ENCODE measurements around the gene SAGE1.
"Not testable (repeated sequence)": the region's sequence is repeated elsewhere in the genome, so short reads cannot be mapped to it uniquely, and the experiment has no call there.

SAGE1 gene

GRCh38 chrX:135893294-135893817 lies at the start of gene SAGE1, which contains the start of gene CT45A10:
Gene SAGE1 (plus strand): TSS chrX:135893716. CDS start chrX:135896243, 2,527 bp downstream.
Gene CT45A10 (minus strand): TSS chrX:135893444. CDS start chrX:135885344, 8,100 bp downstream.
- DNase-seq, result no peak
- in situ Hi-C loops (cut with HindIII; ENCODE audit: low pct_ligation_motif_present, low pct_unique_long_range_greater_than_20kb, low sequenced_read_pairs), result no loop called here

- in situ Hi-C loops (cut with HindIII; ENCODE audit: low pct_ligation_motif_present, low pct_unique_long_range_greater_than_20kb, low sequenced_read_pairs); DNase-seq: not testable (repeated sequence)
Measured at GRCh38 chrX:135854438-135854837, 39.1 kb upstream of the SAGE1 start, which contains the start of gene CT45A8. Gene CT45A8 (minus strand): TSS chrX:135854538. CDS start chrX:135850783, 3,755 bp downstream.

- in situ Hi-C loops (cut with HindIII; ENCODE audit: low pct_ligation_motif_present, low pct_unique_long_range_greater_than_20kb, low sequenced_read_pairs); DNase-seq: not testable (repeated sequence)
Measured at GRCh38 chrX:135871712-135872111, 21.8 kb upstream of the SAGE1 start, which contains the start of gene CT45A9. Gene CT45A9 (minus strand): TSS chrX:135871812. CDS start chrX:135868061, 3,751 bp downstream.

GRCh38 chrX:135882741-135883140 lies 10.8 kb upstream of the SAGE1 start:
- DNase-seq; in situ Hi-C loops (cut with HindIII; ENCODE audit: low pct_ligation_motif_present, low pct_unique_long_range_greater_than_20kb, low sequenced_read_pairs): not testable (repeated sequence)

- in situ Hi-C loops (cut with HindIII; ENCODE audit: low pct_ligation_motif_present, low pct_unique_long_range_greater_than_20kb, low sequenced_read_pairs); DNase-seq: not testable (repeated sequence)
Measured at GRCh38 chrX:135888230-135888629, 5.3 kb upstream of the SAGE1 start.

GRCh38 chrX:135888976-135889375 lies 4.5 kb upstream of the SAGE1 start:
- in situ Hi-C loops (cut with HindIII; ENCODE audit: low pct_ligation_motif_present, low pct_unique_long_range_greater_than_20kb, low sequenced_read_pairs), result not testable (repeated sequence)
- peak; percentile 2 for DNase-seq

GRCh38 chrX:135890087-135890585 lies 3.4 kb upstream of the SAGE1 start:
- in situ Hi-C loops (cut with HindIII; ENCODE audit: low pct_ligation_motif_present, low pct_unique_long_range_greater_than_20kb, low sequenced_read_pairs), result no loop called here
- DNase-seq, result no peak

GRCh38 chrX:135892781-135893180 lies 735 bp upstream of the SAGE1 start:
- no peak for DNase-seq
- in situ Hi-C loops (cut with HindIII; ENCODE audit: low pct_ligation_motif_present, low pct_unique_long_range_greater_than_20kb, low sequenced_read_pairs), result no loop called here

- no peak for DNase-seq
- in situ Hi-C loops (cut with HindIII; ENCODE audit: low pct_ligation_motif_present, low pct_unique_long_range_greater_than_20kb, low sequenced_read_pairs), result no loop called here
Measured at GRCh38 chrX:135910251-135910650, 16.7 kb downstream of the SAGE1 start.

- no peak for DNase-seq
- in situ Hi-C loops (cut with HindIII; ENCODE audit: low pct_ligation_motif_present, low pct_unique_long_range_greater_than_20kb, low sequenced_read_pairs), result no loop called here
Measured at GRCh38 chrX:135914404-135914803, 20.9 kb downstream of the SAGE1 start.

- in situ Hi-C loops (cut with HindIII; ENCODE audit: low pct_ligation_motif_present, low pct_unique_long_range_greater_than_20kb, low sequenced_read_pairs); DNase-seq: not testable (repeated sequence)
Measured at GRCh38 chrX:135920516-135920915, 27.0 kb downstream of the SAGE1 start.

GRCh38 chrX:135923353-135923752 lies 29.8 kb downstream of the SAGE1 start:
- DNase-seq, result no peak
- in situ Hi-C loops (cut with HindIII; ENCODE audit: low pct_ligation_motif_present, low pct_unique_long_range_greater_than_20kb, low sequenced_read_pairs), result no loop called here

- DNase-seq, result no peak
- in situ Hi-C loops (cut with HindIII; ENCODE audit: low pct_ligation_motif_present, low pct_unique_long_range_greater_than_20kb, low sequenced_read_pairs), result no loop called here
Measured at GRCh38 chrX:135927897-135928296, 34.4 kb downstream of the SAGE1 start.

GRCh38 chrX:135931644-135932487 lies 38.4 kb downstream of the SAGE1 start:
- in situ Hi-C loops (cut with HindIII; ENCODE audit: low pct_ligation_motif_present, low pct_unique_long_range_greater_than_20kb, low sequenced_read_pairs), result no loop called here
- peak; percentile 17 for DNase-seq

- no peak for DNase-seq
- in situ Hi-C loops (cut with HindIII; ENCODE audit: low pct_ligation_motif_present, low pct_unique_long_range_greater_than_20kb, low sequenced_read_pairs), result no loop called here
Measured at GRCh38 chrX:135944486-135944885, 51.0 kb downstream of the SAGE1 start.

- DNase-seq, result no peak
- in situ Hi-C loops (cut with HindIII; ENCODE audit: low pct_ligation_motif_present, low pct_unique_long_range_greater_than_20kb, low sequenced_read_pairs), result no loop called here
Measured at GRCh38 chrX:135951291-135951690, 57.8 kb downstream of the SAGE1 start.

Data from ACHN (cell line).